Choroid plexus epithelial cell (primary cell): ENCODE results near the gene ECE2.

ENCODE experiments used
- DNase-seq: peaks from one replicate; pipeline ENCODE4 v3.0.0-alpha.2; 2010; ENCODE audit warnings: low read depth
- H3K4me3 ChIP-seq: 2 replicates; pipeline ENCODE4 v1.5.1; 2011; ENCODE audit warnings: low read depth, mild to moderate bottlenecking, control low read depth, low read length, moderate library complexity
- CTCF ChIP-seq: conservative IDR thresholded peaks from 2 replicates; pipeline ENCODE4 v1.5.1; 2011; ENCODE audit warnings: low read depth, mild to moderate bottlenecking, control low read depth, inconsistent platforms, low read length, moderate library complexity

The ECE2 gene

DNA sequence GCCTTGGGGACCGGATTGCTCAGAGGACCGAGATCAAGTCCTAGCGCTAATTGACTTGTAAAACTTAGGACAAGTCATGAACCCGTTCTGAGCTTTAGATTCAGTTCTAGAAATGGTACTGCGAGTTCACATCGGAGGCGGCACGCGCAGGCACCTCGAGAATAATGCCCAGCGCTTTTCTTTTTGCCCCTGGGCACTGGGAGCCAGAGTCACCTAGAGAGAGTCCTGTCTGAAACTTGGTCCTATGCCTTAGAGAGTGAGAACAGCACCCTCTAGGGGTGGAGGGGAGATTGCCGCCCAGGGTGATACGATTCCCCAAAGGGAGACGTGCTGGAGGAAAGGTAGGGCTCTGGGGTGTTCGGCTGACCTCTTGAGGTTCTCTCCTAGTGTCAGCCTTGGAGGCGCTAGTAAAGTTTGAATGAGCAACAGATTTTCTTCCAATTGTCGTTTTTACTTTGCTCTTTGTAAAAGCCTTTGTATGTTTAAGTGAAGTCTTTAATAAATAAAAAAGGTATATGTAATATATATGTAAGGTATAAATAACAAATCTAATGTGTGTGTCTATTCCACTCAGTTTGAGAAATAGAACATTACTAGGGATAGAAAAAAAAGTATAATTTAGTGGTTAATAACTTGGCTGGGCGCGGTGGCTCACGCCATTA, 25.5 kb upstream of the ECE2 start:
- DNase-seq, result peak; percentile 91
- TF ChIP-seq CTCF, result peak; percentile 96
- peak overlapping the region; percentile 99 for H3K4me3 ChIP-seq

GRCh38 chr3:184255291-184256039, 20.4 kb upstream of the ECE2 start:
- H3K4me3 ChIP-seq, result no peak overlapping the region
- DNase-seq, result no peak
- TF ChIP-seq CTCF, result no peak

GRCh38 chr3:184257083-184257915, 18.5 kb upstream of the ECE2 start:
- no peak overlapping the region for H3K4me3 ChIP-seq
- no peak for DNase-seq
- no peak for TF ChIP-seq CTCF

- no peak for TF ChIP-seq CTCF
- H3K4me3 ChIP-seq, result no peak overlapping the region
- no peak for DNase-seq
Measured at GRCh38 chr3:184258926-184259325, 16.9 kb upstream of the ECE2 start.

GRCh38 chr3:184259396-184259877, 16.4 kb upstream of the ECE2 start:
- DNase-seq, result no peak
- no peak for TF ChIP-seq CTCF
- H3K4me3 ChIP-seq, result no peak overlapping the region

- no peak for TF ChIP-seq CTCF
- DNase-seq, result peak; percentile 38
- peak overlapping the region; percentile 59 for H3K4me3 ChIP-seq
Measured at GRCh38 chr3:184259878-184260723, 15.7 kb upstream of the ECE2 start.
